Gastrocnemius medialis (tissue), 4 donors: ENCODE data around the gene AGAP1. TPM values are rescaled to one million over a fixed set of nuclear protein-coding genes. Genes with fewer than 3 reads are reported as not detected.

Source experiments
- ATAC-seq, 2 donors: fragments of 150-250 bp; one replicate each; pipeline ENCODE4 v1.9.1; 2016
- DNase-seq, 2 donors: peaks; one replicate each; pipeline ENCODE4 v3.0.0-alpha.2; 2019
- H3K27ac ChIP-seq, 4 donors: fragments of 200-600 bp; sonication (generic); 1 replicate in 1 of 4; 2 replicates in 3 of 4; pipeline ENCODE4 v1.5.1; 2016 to 2018; ENCODE audit warnings: mild to moderate bottlenecking in 2 of 4, moderate library complexity in 1 of 4
- H3K27me3 ChIP-seq, 3 donors: fragments of 200-600 bp; sonication (generic) in 2 of 3; 1 replicate in 1 of 3; 2 replicates in 2 of 3; pipeline versions ENCODE4 v1.5.1 to v1.6.0; 2016 to 2019; ENCODE audit warnings: mild to moderate bottlenecking in 1 of 3, moderate library complexity in 1 of 3
- H3K36me3 ChIP-seq, 2 donors: fragments of 200-600 bp; sonication (generic) in 1 of 2; one replicate each; pipeline ENCODE4 v1.5.1; 2017 to 2018
- H3K4me1 ChIP-seq, 2 donors: fragments of 200-600 bp; sonication (generic) in 1 of 2; one replicate each; pipeline ENCODE4 v1.5.1; 2016 to 2017; ENCODE audit warnings: mild to moderate bottlenecking in 2 of 2
- H3K4me3 ChIP-seq, 4 donors: fragments of 200-600 bp; sonication (generic) in 3 of 4; 1 replicate in 1 of 4; 2 replicates in 3 of 4; pipeline ENCODE4 v1.5.1; 2016 to 2019; ENCODE audit warnings: mild to moderate bottlenecking in 2 of 4
- H3K9me3 ChIP-seq, 3 donors: fragments of 200-600 bp; sonication (generic) in 2 of 3; 1 replicate in 1 of 3; 2 replicates in 2 of 3; pipeline ENCODE4 v1.5.1; 2016 to 2019
- POLR2A ChIP-seq, 2 donors: fragments of 450-650 bp; IDR thresholded peaks; one replicate each; pipeline ENCODE4 v1.6.1; 2017; ENCODE audit warnings: antibody characterized with exemption in 2 of 2, mild to moderate bottlenecking in 2 of 2, moderate library complexity in 2 of 2
- in situ Hi-C, 4 donors: fragments of 200-750 bp; cut with MboI; loops; one replicate each; pipeline versions ENCODE4 v1.15.0 to v1.8.0; 2017; ENCODE audit warnings: low sequenced_read_pairs in 4 of 4
- intact Hi-C: fragments of 100-400 bp; cut with DNase I; formaldehyde crosslinking; loops from one replicate; pipeline ENCODE4 v1.15.1; 2023; ENCODE audit warnings: low total_unique reads
- total RNA-seq, 4 donors: library from RNA; depleted of rRNA; stranded (reverse); fragments of >200 nt; gene quantifications; one replicate each; pipeline versions ENCODE4 v1.1.0 to v1.2.3, GENCODE V29; 2016
- TF ChIP-seq, protein P1 (sequence below), 5 experiments: fragments of 450-650 bp in 3 of 5; fragments of 200-600 bp in 2 of 5; sonication (generic) in 2 of 5; IDR thresholded peaks in 4 of 5; conservative IDR thresholded peaks in 1 of 5; 1 replicate in 4 of 5; 2 replicates in 1 of 5; pipeline ENCODE4 v1.5.1; 2016 to 2019; ENCODE audit warnings: antibody characterized with exemption in 5 of 5, mild to moderate bottlenecking in 3 of 5, moderate library complexity in 3 of 5

Gene AGAP1
- total RNA-seq, 4 donors from 2014 or later = 8.5 to 26.8 (median 14.4) TPM

DNA sequence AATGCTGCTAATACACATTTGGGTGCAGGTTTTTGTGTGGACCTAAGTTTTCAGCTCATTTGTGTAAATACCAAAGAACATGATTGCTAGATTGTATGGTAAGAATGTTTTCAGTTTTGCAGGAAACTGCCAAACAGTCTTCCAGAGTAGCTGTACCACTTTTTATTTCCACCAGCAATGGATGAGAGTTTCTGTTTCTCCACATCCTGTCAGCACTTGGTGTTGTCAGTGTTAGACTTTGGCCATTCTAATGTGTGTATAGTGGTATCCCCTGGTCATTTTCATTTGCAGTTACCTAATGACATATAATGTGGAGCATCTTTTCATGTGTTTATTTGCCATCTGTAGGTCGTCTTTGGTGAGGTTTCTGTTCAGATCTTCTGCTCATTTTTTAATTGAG, 337.9 kb downstream of the AGAP1 start:
- H3K27me3 ChIP-seq = no peaks in the 10 kb centered on the region
- H3K4me3 ChIP-seq = no peak overlapping the region
- no peak overlapping the region for H3K27ac ChIP-seq
- in situ Hi-C loops (no loop called here), intact Hi-C loops (no loop called here)
- no peaks in the 10 kb centered on the region for H3K4me1 ChIP-seq
- ATAC-seq = no peak
- H3K9me3 ChIP-seq = no peaks in the 10 kb centered on the region
- TF ChIP-seq, protein P1, sequence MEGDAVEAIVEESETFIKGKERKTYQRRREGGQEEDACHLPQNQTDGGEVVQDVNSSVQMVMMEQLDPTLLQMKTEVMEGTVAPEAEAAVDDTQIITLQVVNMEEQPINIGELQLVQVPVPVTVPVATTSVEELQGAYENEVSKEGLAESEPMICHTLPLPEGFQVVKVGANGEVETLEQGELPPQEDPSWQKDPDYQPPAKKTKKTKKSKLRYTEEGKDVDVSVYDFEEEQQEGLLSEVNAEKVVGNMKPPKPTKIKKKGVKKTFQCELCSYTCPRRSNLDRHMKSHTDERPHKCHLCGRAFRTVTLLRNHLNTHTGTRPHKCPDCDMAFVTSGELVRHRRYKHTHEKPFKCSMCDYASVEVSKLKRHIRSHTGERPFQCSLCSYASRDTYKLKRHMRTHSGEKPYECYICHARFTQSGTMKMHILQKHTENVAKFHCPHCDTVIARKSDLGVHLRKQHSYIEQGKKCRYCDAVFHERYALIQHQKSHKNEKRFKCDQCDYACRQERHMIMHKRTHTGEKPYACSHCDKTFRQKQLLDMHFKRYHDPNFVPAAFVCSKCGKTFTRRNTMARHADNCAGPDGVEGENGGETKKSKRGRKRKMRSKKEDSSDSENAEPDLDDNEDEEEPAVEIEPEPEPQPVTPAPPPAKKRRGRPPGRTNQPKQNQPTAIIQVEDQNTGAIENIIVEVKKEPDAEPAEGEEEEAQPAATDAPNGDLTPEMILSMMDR (IDR thresholded peaks at IDR 0.05 in 4 of 5, conservative IDR thresholded peaks at IDR 0.05 in 1 of 5) = no peak
- no peak for TF ChIP-seq POLR2A (IDR thresholded peaks at IDR 0.05)
- no peaks in the 10 kb centered on the region for H3K36me3 ChIP-seq
- DNase-seq = no peak

DNA sequence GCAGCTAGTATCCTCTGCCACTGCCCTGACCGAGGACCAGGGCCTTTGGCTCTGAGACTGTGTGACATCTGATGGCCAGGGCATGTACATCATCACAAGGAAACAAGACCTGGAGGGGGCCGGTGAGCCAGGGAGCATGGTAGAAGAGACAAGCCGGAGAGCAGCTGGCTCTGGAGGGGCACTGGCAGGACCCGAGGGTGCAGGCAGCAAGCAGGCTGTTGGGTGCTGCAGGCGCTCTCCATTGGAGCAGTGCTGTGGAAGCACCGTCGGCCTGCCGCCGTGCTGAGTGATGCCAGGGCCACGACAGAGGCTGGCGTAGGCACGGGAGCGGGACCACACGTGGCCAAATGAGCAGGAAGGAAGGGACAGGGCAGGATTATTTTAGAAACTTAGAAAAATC, 339.1 kb downstream of the AGAP1 start:
- no peak for ATAC-seq
- in situ Hi-C loops = no loop called here
- Histone ChIP-seq H3K36me3 (no peaks in the 10 kb centered on the region), H3K27ac (no peak overlapping the region), H3K4me1 (no peaks in the 10 kb centered on the region), H3K4me3 (no peak overlapping the region), H3K27me3 (no peaks in the 10 kb centered on the region), H3K9me3 (no peaks in the 10 kb centered on the region)
- intact Hi-C loops = no loop called here
- no peak for TF ChIP-seq POLR2A (IDR thresholded peaks at IDR 0.05)
- TF ChIP-seq, protein P1 (IDR thresholded peaks at IDR 0.05 in 4 of 5, conservative IDR thresholded peaks at IDR 0.05 in 1 of 5) = no peak
- no peak for DNase-seq

- Histone ChIP-seq H3K36me3 (no peaks in the 10 kb centered on the region), H3K4me1 (no peaks in the 10 kb centered on the region), H3K9me3 (no peaks in the 10 kb centered on the region), H3K27ac (no peak overlapping the region), H3K4me3 (no peak overlapping the region), H3K27me3 (no peaks in the 10 kb centered on the region)
- intact Hi-C loops = no loop called here
- TF ChIP-seq, protein P1 (IDR thresholded peaks at IDR 0.05 in 4 of 5, conservative IDR thresholded peaks at IDR 0.05 in 1 of 5) = no peak
- no peak for TF ChIP-seq POLR2A (IDR thresholded peaks at IDR 0.05)
- DNase-seq = no peak
- no peak for ATAC-seq
- in situ Hi-C loops = no loop called here
Observed at GRCh38 chr2:235833971-235834620, 340.3 kb downstream of the AGAP1 start.

DNA sequence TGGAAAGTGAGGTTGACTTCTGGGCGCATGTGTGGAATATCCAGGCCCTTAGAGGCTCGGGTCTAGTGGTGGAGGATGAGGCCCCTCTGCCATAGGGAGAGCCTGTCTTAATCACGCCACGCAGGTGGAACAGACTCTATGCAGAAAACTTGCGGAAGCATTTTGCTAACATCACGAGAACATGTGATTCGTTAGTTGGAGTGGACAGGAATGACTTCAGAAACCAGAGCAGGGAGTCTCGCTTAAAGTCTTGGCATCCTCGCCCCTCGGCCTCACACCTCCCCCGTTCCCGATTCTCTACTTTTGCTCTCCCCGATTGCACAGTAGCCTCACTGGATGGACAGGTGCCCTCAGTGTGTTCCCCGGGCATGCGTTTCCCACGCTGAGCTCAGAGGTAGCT, 340.9 kb downstream of the AGAP1 start:
- in situ Hi-C loops = no loop called here
- Histone ChIP-seq H3K9me3 (no peaks in the 10 kb centered on the region), H3K36me3 (no peaks in the 10 kb centered on the region), H3K4me1 (no peaks in the 10 kb centered on the region), H3K27me3 (no peaks in the 10 kb centered on the region), H3K27ac (no peak overlapping the region), H3K4me3 (no peak overlapping the region)
- no peak for TF ChIP-seq POLR2A (IDR thresholded peaks at IDR 0.05)
- DNase-seq (no peak), ATAC-seq (no peak)
- intact Hi-C loops = no loop called here

- H3K4me3 ChIP-seq = no peak overlapping the region
- no peaks in the 10 kb centered on the region for H3K4me1 ChIP-seq
- TF ChIP-seq, protein P1 (IDR thresholded peaks at IDR 0.05 in 4 of 5, conservative IDR thresholded peaks at IDR 0.05 in 1 of 5) = no peak
- no peak for TF ChIP-seq POLR2A (IDR thresholded peaks at IDR 0.05)
- DNase-seq (no peak), ATAC-seq (no peak)
- H3K36me3 ChIP-seq = no peaks in the 10 kb centered on the region
- H3K27ac ChIP-seq = no peak overlapping the region
- H3K9me3 ChIP-seq = no peaks in the 10 kb centered on the region
- intact Hi-C loops = no loop called here
- in situ Hi-C loops = no loop called here
- H3K27me3 ChIP-seq = no peaks in the 10 kb centered on the region
Observed at GRCh38 chr2:235835810-235836209, 342.0 kb downstream of the AGAP1 start.
